Epidermal melanocyte (primary cell): Measurements from ENCODE around the gene UPK3BL2.
"Not testable (repeated sequence)": the region's sequence is repeated elsewhere in the genome, so short reads cannot be mapped to it uniquely, and the experiment has no call there.

Experiments used
- DNase-seq: peaks from one replicate; pipeline ENCODE4 v3.0.0; 2011; ENCODE audit warnings: low spot score; ENCODE audit not compliant: insufficient read length

Gene UPK3BL2

GRCh38 chr7:102543596-102543995 is at the start of gene UPK3BL2:
Gene UPK3BL2 (minus strand): TSS chr7:102543696. CDS start chr7:102543636, 60 bp downstream.
- not testable (repeated sequence) for DNase-seq

DNA sequence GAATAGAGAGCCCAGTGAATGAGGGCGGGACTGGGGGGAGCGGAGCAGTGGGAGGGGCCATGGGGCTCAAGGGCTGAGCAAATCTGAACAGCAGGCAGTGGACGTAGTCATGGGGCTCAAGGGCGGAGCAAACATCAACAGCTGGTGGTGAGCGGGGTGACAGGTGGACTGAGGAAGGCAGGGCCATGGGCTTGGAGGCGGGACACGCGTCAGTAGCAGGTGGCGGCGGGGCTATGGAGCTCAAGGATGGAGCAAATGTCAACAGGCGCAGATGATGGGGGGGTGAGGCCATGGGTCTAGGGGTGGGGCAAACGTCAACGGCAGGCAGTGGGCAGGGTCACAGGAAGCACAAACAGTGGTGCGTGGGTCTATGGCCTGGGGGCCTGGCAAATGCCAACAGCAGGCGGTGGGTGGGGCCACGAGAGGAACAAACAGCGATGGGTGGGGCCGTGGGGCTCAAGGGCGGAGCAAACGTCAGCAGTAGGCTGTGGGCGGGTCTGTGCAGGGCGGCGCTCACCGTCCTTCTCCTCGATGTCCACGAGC is 49.1 kb upstream of the UPK3BL2 start:
- not testable (repeated sequence) for DNase-seq

DNA sequence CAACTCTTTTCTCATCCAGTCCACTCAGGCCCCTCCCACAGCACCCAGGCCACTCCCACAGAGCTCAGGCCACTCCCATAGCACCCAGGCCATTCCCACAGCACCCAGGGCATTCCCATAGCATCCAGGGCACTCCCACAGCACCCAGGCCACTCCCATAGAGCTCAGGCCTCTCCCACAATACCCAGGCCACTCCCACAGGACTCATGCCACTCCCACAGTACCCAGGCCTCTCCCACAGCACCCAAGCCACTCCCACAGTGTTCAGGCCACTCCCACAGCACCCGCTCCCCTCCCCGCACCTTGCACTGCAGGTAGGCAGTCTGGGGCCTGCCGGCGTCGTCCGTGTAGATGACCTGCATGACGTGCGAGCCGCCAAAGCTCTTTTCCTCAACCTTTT is 46.4 kb upstream of the UPK3BL2 start:
- DNase-seq, result not testable (repeated sequence)

- not testable (repeated sequence) for DNase-seq
These were observed 40.0 kb upstream of the UPK3BL2 start for GRCh38 chr7:102583495-102583894.

DNA sequence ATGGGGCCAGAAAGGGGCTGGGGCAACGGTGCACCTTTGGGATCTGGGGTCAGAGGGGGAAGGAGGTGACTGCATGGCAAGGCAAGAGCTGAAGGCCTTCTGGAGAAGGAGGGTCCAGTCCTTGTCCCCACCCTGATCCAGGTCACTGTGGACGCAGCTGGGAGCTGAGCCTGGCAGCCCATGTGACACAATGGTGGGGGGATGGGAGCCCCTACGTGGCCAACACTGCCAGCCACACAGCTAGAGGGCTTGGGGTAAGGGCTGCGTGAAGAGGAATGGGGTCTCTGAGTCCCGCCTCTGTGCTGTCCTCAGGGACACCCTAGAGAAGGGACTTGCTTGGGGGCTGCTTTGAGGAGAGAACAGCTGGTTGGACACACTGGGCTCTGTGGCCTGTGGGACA is 38.2 kb upstream of the UPK3BL2 start:
- not testable (repeated sequence) for DNase-seq

GRCh38 chr7:102578486-102578885 is 35.0 kb upstream of the UPK3BL2 start:
- DNase-seq, result not testable (repeated sequence)

- not testable (repeated sequence) for DNase-seq
These were observed 34.1 kb upstream of the UPK3BL2 start for GRCh38 chr7:102577315-102578240.

DNA sequence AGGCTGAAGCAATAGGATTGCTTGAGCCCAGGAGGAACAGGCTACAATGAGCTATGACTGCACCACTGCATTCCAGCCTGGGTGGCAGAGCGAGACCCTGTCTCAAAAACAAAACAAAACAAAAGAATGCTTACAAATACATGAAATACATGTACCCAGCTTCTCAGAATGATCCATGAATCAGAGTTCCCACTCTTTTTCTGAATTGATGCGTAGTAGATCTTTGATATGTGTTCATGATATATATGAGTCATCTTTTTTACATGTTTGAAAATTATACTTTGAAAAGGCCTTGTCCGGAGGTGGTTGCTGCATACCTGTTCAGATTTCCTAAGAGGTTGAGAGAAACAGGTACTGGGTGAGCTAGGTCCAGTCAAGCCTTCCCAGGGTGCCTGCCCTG is 32.9 kb upstream of the UPK3BL2 start:
- DNase-seq, result not testable (repeated sequence)

GRCh38 chr7:102574607-102575006 is 31.1 kb upstream of the UPK3BL2 start:
- DNase-seq, result not testable (repeated sequence)

GRCh38 chr7:102572261-102573239 is 29.1 kb upstream of the UPK3BL2 start, which contains the start of gene POLR2J3:
Gene POLR2J3 (minus strand): TSS chr7:102572583. CDS start chr7:102572521, 62 bp downstream.
- not testable (repeated sequence) for DNase-seq

DNA sequence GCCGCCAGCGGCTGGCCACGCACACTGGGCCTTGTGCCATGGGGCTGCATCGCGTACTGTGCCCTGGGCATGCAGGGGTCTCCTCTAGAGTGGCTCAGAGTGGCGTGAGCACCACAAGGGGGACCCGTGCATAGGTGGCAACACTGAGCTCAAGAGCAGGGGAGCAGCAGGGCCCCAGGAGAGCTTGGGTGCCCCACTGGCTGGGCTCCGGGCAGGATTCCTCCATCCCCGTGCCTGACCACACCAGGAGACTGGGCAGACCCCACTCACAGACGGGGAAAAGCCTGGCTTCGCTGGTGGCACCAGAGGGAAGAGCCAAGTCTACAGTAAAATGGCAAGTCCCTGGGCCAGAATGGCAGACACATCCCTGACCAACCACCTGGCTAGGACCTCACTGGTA is 25.1 kb upstream of the UPK3BL2 start:
- DNase-seq, result not testable (repeated sequence)

- DNase-seq, result not testable (repeated sequence)
These were observed 7.4 kb upstream of the UPK3BL2 start, which contains the start of gene SPDYE2 for GRCh38 chr7:102550808-102551422. Gene SPDYE2 (plus strand): TSS chr7:102551226. CDS start chr7:102553256, 2,030 bp downstream.

GRCh38 chr7:102546353-102546752 is 2.9 kb upstream of the UPK3BL2 start:
- not testable (repeated sequence) for DNase-seq

DNA sequence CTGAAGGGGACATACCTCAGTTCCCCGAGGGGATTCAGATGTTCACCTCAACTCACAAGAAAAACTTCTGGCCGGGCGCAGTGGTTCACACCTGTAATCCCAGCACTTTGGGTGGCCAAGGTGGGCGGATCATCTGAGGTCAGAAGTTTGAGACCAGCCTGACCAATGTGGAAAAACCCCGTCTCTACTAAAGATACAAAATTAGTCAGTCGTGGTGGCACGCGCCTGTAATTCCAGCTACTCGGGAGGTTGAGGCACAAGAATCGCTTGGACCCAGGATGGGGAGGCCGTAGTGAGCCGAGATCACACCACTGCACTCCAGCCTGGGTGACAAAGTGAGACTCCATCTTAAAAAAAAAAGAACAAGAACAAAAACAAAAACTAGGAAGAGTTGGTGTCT is 1.8 kb upstream of the UPK3BL2 start:
- DNase-seq, result not testable (repeated sequence)

- not testable (repeated sequence) for DNase-seq
These were observed 876 bp upstream of the UPK3BL2 start for GRCh38 chr7:102544372-102544771.

- not testable (repeated sequence) for DNase-seq
These were observed 725 bp downstream of the UPK3BL2 start for GRCh38 chr7:102542771-102543170.

DNA sequence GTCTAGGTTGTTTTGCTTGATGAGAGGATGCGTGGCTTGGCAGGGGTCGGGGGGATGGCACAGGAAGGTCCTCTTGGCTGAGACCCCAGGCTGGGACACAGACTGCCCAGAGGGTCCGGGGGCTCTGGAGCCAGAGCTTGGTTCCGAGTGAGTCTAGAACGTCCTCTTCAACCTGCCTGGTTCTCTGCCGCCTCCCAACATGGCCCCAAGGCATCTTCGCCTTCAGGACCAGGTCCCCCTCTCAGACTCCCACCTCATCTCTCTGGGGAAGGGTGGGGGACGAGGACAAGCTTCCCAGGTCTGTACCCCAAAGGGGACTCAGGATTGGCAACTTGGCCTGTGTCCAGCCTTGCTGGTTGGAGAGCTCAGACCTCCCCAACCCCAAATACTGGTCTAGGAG is 1.4 kb downstream of the UPK3BL2 start:
- DNase-seq, result not testable (repeated sequence)

- not testable (repeated sequence) for DNase-seq
These were observed 2.9 kb downstream of the UPK3BL2 start for GRCh38 chr7:102540604-102541003.

- DNase-seq, result not testable (repeated sequence)
These were observed 8.4 kb downstream of the UPK3BL2 start for GRCh38 chr7:102535062-102535615.

DNA sequence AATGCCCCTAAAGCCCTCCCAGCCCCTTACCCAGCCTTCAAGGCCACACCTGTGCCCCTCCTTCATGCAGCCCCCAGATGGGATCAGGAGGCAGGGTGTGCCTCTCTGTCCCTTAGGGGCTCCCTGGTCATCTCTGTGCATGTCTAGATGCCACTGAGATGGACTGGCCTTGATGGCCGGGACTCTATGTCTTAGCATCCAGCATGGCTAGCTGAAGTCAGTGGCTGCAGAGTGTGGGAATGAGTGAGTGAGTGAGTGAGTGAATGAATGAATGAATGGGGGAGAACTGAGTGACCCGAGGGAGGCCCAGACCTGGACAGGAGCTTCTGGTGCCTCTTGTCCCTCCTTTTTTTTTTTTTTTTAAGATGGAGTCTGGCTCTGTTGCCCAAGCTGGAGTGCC is 11.4 kb downstream of the UPK3BL2 start:
- DNase-seq, result not testable (repeated sequence)
